ENCODE data around the gene SPTBN5.

- no peak for TF ChIP-seq CTCF (IDR thresholded peaks at IDR 0.05; ENCODE audit: low read depth, low read length)
- TF ChIP-seq EZH2phosphoT487 (IDR thresholded peaks at IDR 0.05; ENCODE audit: low read depth), result no peak
Observed at GRCh38 chr15:41879321-41879845, 14.5 kb downstream of the SPTBN5 start.
